Left renal cortex interstitium (tissue), 4 donors: ENCODE measurements around the gene RTN3. TPM values are rescaled to one million over a fixed set of nuclear protein-coding genes. Genes with fewer than 3 reads are reported as not detected.
"Not testable (repeated sequence)": the region's sequence is repeated elsewhere in the genome, so short reads cannot be mapped to it uniquely, and the experiment has no call there.

Source experiments
- DNase-seq, 4 donors: peaks; one replicate each; pipeline ENCODE4 v3.0.0-alpha.2; 2013; ENCODE audit warnings: low read depth in 4 of 4, low spot score in 2 of 4, missing footprints in 1 of 4
- polyA plus RNA-seq, 4 donors: library from polyadenylated mRNA; unstranded; fragments of 120-200 nt; gene quantifications; one replicate each; pipeline ENCODE4 v1.2.1, GENCODE V29; 2013; ENCODE audit not compliant: insufficient read length in 4 of 4

RTN3 gene
- polyA plus RNA-seq, 4 donors: 154 to 172 (median 168) TPM

- DNase-seq: no peak
These were observed 86.4 kb downstream of the RTN3 start for GRCh38 chr11:63767565-63768236.

GRCh38 chr11:63768237-63769041 is 87.1 kb downstream of the RTN3 start, which contains the start of gene ZFTA:
Gene ZFTA, minus strand, starts transcription at chr11:63768775. Its CDS starts 153 bp downstream, at chr11:63768622.
- DNase-seq: no peak

- no peak for DNase-seq
These were observed 87.9 kb downstream of the RTN3 start for GRCh38 chr11:63769042-63769713.

- no peak for DNase-seq
These were observed 88.6 kb downstream of the RTN3 start for GRCh38 chr11:63769714-63770455.

- no peak for DNase-seq
These were observed 89.5 kb downstream of the RTN3 start for GRCh38 chr11:63770763-63771162.

- not testable (repeated sequence) for DNase-seq
These were observed 90.5 kb downstream of the RTN3 start for GRCh38 chr11:63771741-63772318.

- DNase-seq: no peak
These were observed 93.9 kb downstream of the RTN3 start for GRCh38 chr11:63775191-63775590.

- no peak for DNase-seq
These were observed 97.7 kb downstream of the RTN3 start for GRCh38 chr11:63779039-63779438.

- DNase-seq: no peak
These were observed 101.4 kb downstream of the RTN3 start for GRCh38 chr11:63782749-63783148.

GRCh38 chr11:63783925-63784592 is 102.8 kb downstream of the RTN3 start:
- no peak for DNase-seq

GRCh38 chr11:63785823-63786222 is 104.5 kb downstream of the RTN3 start:
- DNase-seq: no peak

GRCh38 chr11:63791495-63792167 is 110.3 kb downstream of the RTN3 start:
- no peak for DNase-seq

GRCh38 chr11:63793161-63793560 is 111.9 kb downstream of the RTN3 start:
- DNase-seq: no peak

GRCh38 chr11:63795066-63795465 is 113.8 kb downstream of the RTN3 start:
- DNase-seq: no peak

- no peak for DNase-seq
These were observed 119.6 kb downstream of the RTN3 start for GRCh38 chr11:63800921-63801320.

GRCh38 chr11:63802637-63803414 is 121.5 kb downstream of the RTN3 start:
- no peak for DNase-seq

GRCh38 chr11:63804259-63804658 is 123.0 kb downstream of the RTN3 start:
- no peak for DNase-seq

GRCh38 chr11:63805844-63806415 is 124.6 kb downstream of the RTN3 start:
- DNase-seq: no peak
